Umbilical cord (tissue), 2 donors: ENCODE results near the gene SRD5A1. TPM values are rescaled to one million over a fixed set of nuclear protein-coding genes. Genes with fewer than 3 reads are reported as not detected.
"Not testable (repeated sequence)": the region's sequence is repeated elsewhere in the genome, so short reads cannot be mapped to it uniquely, and the experiment has no call there.

ENCODE experiments used
- DNase-seq: peaks from one replicate; pipeline ENCODE4 v3.0.0-alpha.2; 2015; ENCODE audit warnings: low spot score
- total RNA-seq: library from RNA; depleted of rRNA; stranded (reverse); fragments of >200 nt; gene quantifications from one replicate; pipeline ENCODE4 v1.2.3, GENCODE V29; 2014; ENCODE audit warnings: low replicate concordance; ENCODE audit not compliant: insufficient read depth

SRD5A1 gene
- total RNA-seq, 1 donor from 2014 or later, result 5.5 TPM

DNA sequence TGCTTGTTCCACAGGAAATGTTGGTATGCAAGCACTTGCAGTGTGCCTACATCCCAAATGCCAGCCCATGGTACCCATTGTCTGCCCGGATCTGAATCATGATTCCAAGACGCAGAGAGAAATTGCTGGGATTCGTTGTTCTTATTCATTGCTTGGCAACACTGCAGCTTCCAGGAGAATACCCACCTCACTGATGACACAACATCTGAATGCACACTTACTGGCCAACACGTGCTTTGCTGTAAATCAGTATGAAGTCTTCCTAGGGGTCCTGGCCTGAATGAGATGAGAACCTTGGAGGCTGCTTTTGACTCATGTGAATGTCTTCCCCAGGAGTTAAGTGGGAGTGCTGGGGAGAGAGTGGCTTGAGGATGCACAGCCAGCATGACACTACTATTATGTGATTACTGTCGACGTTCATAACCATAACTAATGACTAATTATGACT, 11.6 kb downstream of the SRD5A1 start:
- DNase-seq, result no peak

DNA sequence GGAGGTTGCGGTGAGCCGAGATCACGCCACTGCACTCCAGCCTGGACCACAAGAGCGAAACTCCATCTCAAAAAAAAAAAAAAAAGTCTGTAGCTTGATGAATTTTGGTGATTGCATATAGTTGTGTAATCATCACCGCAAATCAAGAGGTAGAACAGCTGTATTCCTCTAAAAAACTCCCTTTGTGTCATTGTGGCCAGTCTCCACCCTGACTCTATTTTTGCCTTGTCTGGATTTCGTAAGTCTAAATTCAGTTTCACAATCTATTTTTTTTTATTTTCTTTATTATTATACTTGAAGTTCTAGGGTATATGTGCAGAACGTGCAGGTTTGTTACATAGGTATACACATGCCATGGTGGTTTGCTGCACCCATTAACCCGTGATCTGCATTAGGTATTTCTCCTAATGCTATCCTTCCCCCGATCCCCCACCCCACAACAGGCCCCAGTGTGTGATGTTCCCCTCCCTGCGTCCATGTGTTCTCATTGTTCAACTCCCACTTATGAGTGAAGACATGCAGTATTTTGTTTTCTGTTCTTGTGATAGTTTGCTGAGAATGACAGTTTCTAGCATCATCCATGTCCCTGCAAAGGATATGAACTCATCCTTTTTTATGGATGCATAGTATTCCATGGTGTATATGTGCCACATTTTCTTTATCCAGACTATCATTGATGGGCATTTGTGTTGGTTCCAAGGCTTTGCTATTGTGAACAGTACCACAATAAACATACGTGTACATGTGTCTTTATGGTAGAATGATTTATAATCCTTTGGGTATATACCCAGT, 12.5 kb downstream of the SRD5A1 start:
- DNase-seq, result not testable (repeated sequence)

DNA sequence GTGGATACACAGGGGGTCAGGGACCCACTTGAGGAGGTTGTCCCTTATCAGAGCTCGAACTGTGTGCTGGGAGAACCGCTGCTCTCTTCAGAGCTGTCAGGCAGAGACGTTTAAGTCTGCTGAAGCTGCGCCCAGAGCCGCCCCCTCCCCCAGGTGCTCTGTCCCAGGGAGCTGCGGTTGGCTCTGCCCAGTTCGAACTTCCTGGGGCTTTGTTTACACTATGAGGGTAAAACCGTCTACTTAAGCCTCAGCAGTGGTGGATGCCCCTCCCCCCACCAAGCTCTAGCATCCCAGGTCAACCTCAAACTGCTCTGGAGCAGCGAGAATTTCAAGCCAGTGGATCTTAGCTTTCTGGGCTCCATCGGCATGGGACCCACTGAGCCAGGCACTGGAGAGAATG, 15.9 kb downstream of the SRD5A1 start:
- DNase-seq, result no peak

DNA sequence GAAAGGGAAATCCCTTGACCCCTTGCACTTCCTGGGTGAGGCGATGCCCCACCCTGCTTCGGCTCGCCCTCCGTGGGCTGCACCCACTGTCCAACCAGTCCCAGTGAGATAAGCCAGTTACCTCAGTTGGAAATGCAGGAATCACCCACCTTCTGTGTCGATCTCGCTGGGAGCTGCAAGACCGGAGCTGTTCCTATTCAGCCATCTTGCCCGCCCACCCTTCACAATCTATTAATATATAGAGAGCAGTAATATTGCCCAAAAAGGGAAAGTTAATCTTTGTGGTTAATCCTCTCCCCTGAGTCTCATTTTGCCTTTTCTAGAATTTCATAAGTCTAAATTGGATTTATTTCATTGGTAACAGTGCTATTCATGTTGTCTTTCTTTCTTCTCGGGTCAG, 16.4 kb downstream of the SRD5A1 start:
- DNase-seq, result no peak

GRCh38 chr5:6652025-6652424, 18.8 kb downstream of the SRD5A1 start:
- DNase-seq, result no peak

DNA sequence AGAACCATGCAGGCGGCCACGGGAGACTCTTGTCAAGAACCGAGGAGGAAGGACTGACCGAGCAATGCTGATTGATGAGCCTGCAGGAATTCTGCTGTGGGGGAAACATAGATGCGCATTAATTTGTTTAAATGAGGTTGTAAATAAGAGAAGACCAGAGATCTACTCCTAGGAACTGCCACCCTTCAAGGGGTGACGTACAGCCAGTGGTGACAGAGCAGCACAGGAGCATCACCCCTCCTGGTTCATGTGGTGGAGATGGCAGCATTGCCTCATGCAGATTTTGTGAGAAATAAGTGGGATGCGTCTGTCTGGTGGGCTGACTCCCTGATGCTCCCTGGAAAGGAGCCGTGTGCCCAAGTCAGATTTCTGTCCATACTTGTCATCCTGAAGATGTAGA, 22.2 kb downstream of the SRD5A1 start:
- DNase-seq, result no peak

DNA sequence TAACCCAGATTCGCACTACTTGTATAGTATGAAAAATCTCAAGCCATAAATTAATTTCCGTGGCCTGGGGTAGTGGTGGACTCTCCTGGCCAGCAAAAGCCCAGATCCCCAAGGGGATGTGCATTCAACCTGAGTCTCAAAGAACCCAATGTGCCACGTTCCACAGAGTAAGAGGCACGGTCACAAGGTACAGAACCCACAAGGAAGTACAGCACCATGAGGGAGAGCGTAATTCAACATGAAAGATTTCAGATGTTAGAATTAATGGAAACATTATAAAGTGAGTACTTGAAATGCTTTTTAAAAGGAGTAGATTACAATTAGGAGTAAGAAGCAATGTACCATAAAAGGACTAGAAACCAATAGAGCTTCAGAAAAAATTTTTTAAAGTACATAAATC, 23.4 kb downstream of the SRD5A1 start:
- DNase-seq, result no peak

GRCh38 chr5:6659941-6660684, 26.9 kb downstream of the SRD5A1 start:
- DNase-seq, result no peak

DNA sequence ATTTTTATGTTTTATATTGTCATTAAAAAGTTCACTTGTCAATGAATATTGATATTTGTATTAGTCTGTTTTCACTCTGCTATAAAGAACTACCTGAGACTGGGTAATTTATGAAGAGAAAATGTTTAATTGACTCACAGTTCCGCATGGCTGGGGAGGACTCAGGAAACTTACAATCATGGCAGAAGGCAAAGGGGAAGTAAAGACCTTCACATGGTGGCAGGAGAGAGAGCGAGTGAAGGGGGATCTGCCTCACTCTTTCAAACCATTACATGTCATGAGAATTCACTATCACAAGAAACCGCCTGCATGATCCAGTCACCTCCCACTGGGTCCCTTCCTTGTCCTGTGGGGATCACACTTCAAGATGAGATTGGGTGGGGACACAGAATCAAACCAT, 27.4 kb downstream of the SRD5A1 start:
- DNase-seq, result no peak

GRCh38 chr5:6666762-6667161, 33.5 kb downstream of the SRD5A1 start:
- no peak for DNase-seq

DNA sequence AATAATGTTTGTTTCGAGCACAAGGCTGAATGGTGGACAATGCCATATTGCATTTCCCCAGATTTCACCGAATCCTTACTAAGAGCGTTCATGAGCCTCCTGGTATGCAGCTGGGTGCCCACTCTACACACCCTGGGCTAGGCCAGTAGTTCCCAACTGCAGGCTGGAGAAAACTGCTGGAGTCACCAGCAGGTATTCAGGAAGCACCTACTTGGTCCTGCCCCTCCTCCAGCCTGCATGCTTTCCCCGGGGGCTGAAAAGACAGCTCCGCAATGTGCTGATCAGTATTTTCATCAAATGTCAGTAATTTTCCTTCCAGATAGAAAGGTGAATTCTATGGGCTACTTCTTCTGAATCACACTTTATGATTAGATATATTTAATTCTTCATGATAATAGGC, 34.4 kb downstream of the SRD5A1 start:
- DNase-seq, result no peak

DNA sequence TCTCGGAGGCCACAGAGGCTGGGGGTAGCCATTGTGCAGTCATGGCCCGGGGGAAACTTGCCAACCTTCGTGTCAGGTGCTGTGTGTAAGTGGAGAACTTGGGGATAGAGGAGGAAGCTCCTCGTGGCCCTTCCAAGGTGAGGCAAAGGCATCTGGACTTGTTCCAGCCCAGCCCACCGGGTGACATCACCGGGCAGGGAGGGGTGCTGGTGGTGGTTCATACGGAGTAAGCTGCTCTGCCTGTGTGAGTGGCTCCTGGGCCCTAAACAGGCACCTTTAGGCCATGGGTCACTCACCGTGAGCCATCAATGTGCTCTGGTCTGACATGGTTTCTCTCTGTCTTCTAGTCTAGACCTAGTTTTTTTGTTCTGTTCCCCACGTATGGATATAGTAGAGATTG, 35.5 kb downstream of the SRD5A1 start:
- DNase-seq, result not testable (repeated sequence)

GRCh38 chr5:6673031-6673430, 39.8 kb downstream of the SRD5A1 start:
- no peak for DNase-seq

DNA sequence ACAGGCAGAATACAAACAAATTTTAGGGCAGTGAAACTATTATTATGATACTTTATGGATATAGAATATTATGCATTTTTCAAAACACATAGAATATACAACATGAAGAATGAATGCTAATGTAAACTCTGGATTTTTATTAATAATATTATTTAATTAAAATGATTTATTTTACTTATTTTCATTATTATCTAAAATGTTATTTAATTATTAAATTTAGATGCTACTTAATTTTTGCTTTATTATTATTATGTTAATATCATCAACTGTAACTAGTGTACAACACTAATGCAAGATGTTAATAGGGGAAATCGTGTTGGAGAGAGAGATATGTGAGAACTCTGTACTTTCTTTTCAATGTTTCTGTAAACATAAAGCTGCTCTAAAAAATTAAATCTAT, 40.7 kb downstream of the SRD5A1 start:
- DNase-seq, result no peak

GRCh38 chr5:6674421-6674820, 41.2 kb downstream of the SRD5A1 start:
- DNase-seq, result no peak

DNA sequence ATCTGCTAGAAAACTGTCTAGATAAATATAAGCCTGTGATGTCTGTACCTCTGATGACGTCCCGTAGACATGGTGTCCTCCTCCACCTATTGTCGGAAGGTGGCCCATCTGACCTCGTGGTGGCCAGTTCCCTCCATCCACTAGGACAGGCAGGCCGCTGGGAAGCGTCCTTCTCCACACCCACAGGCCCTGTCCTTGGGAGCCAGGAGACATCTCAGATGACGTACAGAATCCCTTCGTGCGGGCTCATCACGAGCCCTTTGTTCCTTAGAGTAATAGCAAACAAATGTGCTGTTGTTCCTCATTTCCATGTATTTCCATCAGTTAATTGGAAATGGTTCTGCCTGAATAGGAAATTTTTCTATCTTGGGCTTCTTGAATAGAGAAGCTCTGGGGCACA, 41.6 kb downstream of the SRD5A1 start:
- no peak for DNase-seq

- DNase-seq, result no peak
Measured at GRCh38 chr5:6675784-6676491, 42.7 kb downstream of the SRD5A1 start.

- DNase-seq, result no peak
Measured at GRCh38 chr5:6676702-6677101, 43.5 kb downstream of the SRD5A1 start.

- DNase-seq, result no peak
Measured at GRCh38 chr5:6678385-6678784, 45.1 kb downstream of the SRD5A1 start.

DNA sequence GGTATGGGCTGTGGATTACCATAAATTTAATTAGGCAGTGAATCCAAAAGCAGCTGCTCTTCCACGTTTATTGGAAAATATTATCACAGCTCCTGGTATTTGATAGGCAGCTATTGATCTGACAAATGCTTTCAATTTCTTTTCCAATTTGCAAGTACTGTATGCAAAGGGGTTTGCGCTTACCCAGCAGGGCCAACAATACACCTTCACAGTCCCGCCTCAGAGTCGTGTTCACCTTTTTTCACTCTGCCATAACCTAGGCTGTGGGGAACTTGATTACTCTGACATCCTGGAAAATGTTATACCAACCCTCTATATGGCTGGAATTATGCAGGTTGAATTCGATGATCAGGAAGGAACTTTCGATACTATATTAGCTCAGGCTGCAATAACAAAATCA, 47.7 kb downstream of the SRD5A1 start:
- DNase-seq, result no peak

DNA sequence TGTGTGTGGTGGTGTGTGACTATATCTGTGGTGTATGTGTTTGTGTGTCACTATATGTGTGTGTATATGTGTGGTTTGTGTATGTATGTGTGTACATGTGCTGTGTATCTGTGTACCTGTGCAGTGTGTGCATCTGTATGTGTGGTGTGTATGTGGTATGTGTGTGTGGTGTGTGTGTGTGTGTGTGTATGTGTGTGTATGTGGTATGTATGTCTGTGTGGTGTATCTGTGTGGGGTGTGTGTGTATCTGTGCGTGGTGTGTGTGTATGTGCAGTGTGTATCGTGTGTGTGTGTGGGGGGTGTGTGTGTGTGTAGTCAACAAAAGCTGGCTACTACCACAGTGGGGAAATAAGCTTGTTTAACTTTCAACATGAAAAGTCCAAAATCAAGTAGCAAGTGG, 48.4 kb downstream of the SRD5A1 start:
- no peak for DNase-seq

- DNase-seq, result no peak
Measured at GRCh38 chr5:6682239-6682638, 49.0 kb downstream of the SRD5A1 start.

DNA sequence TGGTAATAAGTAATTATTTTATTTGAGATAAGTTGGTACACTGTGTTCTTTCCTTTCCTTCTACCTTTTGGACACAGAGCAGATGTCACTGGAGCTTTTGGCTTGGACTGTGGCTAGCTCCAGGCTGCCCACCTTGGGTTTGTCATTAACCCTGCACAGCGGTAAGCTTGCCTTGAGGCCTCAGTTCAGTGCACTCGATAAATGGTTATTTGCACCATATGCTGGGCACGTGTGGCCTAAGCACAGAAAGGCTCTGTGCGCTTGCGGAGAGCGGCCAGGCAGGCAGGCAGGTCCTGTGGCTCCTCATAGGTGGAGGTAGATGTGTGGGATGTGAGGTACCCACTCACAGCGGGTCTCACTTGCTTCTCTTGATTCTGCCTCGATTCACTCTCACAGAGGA, 50.0 kb downstream of the SRD5A1 start:
- DNase-seq, result no peak
